ENCODE results near the gene NR6A1. TPM values are rescaled to one million over a fixed set of nuclear protein-coding genes. Genes with fewer than 3 reads are reported as not detected.

NR6A1 gene
- total RNA-seq, 1 donor from 2014 or later = 302 TPM

- H3K4me3 ChIP-seq = no peak overlapping the region
- no peaks in the 10 kb centered on the region for H3K9me3 Mint-ChIP-seq
- H3K9me3 ChIP-seq (ENCODE audit: low read depth) = no peaks in the 10 kb centered on the region
- no peak overlapping the region for H3K9ac ChIP-seq
- H3K27ac ChIP-seq = no peak overlapping the region
- peaks cover 95% of the 10 kb centered on the region for H3K79me2 ChIP-seq (ENCODE audit: low read depth)
- peaks cover 93% of the 10 kb centered on the region for H4K20me1 ChIP-seq (ENCODE audit: low read depth)
- peaks cover 18% of the 10 kb centered on the region for H3F3A ChIP-seq (ENCODE audit: low read depth)
- H3K4me1 ChIP-seq = peaks cover 18% of the 10 kb centered on the region
- peaks cover 19% of the 10 kb centered on the region for H3K4me1 Mint-ChIP-seq
- no peak overlapping the region for H3K4me2 ChIP-seq
- peaks cover 7% of the 10 kb centered on the region for H3K27me3 Mint-ChIP-seq (ENCODE audit: insufficient read depth, low read depth)
- no peak for TF ChIP-seq EZH2 (IDR thresholded peaks at IDR 0.05)
- TF ChIP-seq CTCF (IDR thresholded peaks at IDR 0.05) = no peak
- TF ChIP-seq EZH2phosphoT487 (IDR thresholded peaks at IDR 0.05) = no peak
- no peaks in the 10 kb centered on the region for H3K27me3 ChIP-seq
- H3K27ac Mint-ChIP-seq = no peak overlapping the region
- no peak for DNase-seq (ENCODE audit: low spot score)
- no peaks in the 10 kb centered on the region for H3K36me3 ChIP-seq
- peaks cover 3% of the 10 kb centered on the region for H3K36me3 Mint-ChIP-seq
- H3K4me3 Mint-ChIP-seq = no peak overlapping the region
- no peak overlapping the region for H2AFZ ChIP-seq (replicated peaks)
These were observed 116.7 kb downstream of the NR6A1 start for GRCh38 chr9:124654431-124654830.

- H3K27ac Mint-ChIP-seq = no peak overlapping the region
- Histone ChIP-seq H3K9me3 (ENCODE audit: low read depth) (no peaks in the 10 kb centered on the region), H3K4me1 (peaks cover 16% of the 10 kb centered on the region), H3K4me3 (no peak overlapping the region), H3F3A (ENCODE audit: low read depth) (peaks cover 2% of the 10 kb centered on the region), H3K79me2 (ENCODE audit: low read depth) (peaks cover 100% of the 10 kb centered on the region), H3K27me3 (no peaks in the 10 kb centered on the region), H3K27ac (no peak overlapping the region), H3K9ac (no peak overlapping the region), H3K4me2 (no peak overlapping the region), H2AFZ (replicated peaks) (no peak overlapping the region), H3K36me3 (no peaks in the 10 kb centered on the region), H4K20me1 (ENCODE audit: low read depth) (peaks cover 96% of the 10 kb centered on the region)
- TF ChIP-seq EZH2phosphoT487 (IDR thresholded peaks at IDR 0.05) (no peak), CTCF (IDR thresholded peaks at IDR 0.05) (no peak), EZH2 (IDR thresholded peaks at IDR 0.05) (no peak)
- no peaks in the 10 kb centered on the region for H3K9me3 Mint-ChIP-seq
- H3K4me1 Mint-ChIP-seq = peaks cover 18% of the 10 kb centered on the region
- H3K4me3 Mint-ChIP-seq = no peak overlapping the region
- DNase-seq (ENCODE audit: low spot score) = no peak
- H3K36me3 Mint-ChIP-seq = peaks cover 3% of the 10 kb centered on the region
- H3K27me3 Mint-ChIP-seq (ENCODE audit: insufficient read depth, low read depth) = peaks cover 3% of the 10 kb centered on the region
These were observed 118.3 kb downstream of the NR6A1 start for GRCh38 chr9:124652615-124653393.

- no peaks in the 10 kb centered on the region for H3K36me3 ChIP-seq
- H3K4me1 ChIP-seq = peaks cover 11% of the 10 kb centered on the region
These were observed 118.9 kb downstream of the NR6A1 start for GRCh38 chr9:124652203-124652602.

More at GRCh38 chr9:124652203-124652602, 118.9 kb downstream of the NR6A1 start:
- H3K27me3 Mint-ChIP-seq (ENCODE audit: insufficient read depth, low read depth) = peaks cover 3% of the 10 kb centered on the region
- no peak overlapping the region for H3K27ac ChIP-seq
- H3K4me2 ChIP-seq = no peak overlapping the region
- no peak overlapping the region for H3K9ac ChIP-seq
- peaks cover 100% of the 10 kb centered on the region for H3K79me2 ChIP-seq (ENCODE audit: low read depth)
- no peak overlapping the region for H3K27ac Mint-ChIP-seq
- no peak overlapping the region for H3K4me3 ChIP-seq
- H3K36me3 Mint-ChIP-seq = peaks cover 3% of the 10 kb centered on the region
- no peaks in the 10 kb centered on the region for H3F3A ChIP-seq (ENCODE audit: low read depth)
- peaks cover 12% of the 10 kb centered on the region for H3K4me1 Mint-ChIP-seq
- no peak for DNase-seq (ENCODE audit: low spot score)
- TF ChIP-seq CTCF (IDR thresholded peaks at IDR 0.05) (no peak), EZH2 (IDR thresholded peaks at IDR 0.05) (no peak), EZH2phosphoT487 (IDR thresholded peaks at IDR 0.05) (no peak)
- peaks cover 92% of the 10 kb centered on the region for H4K20me1 ChIP-seq (ENCODE audit: low read depth)
- H2AFZ ChIP-seq (replicated peaks) = no peak overlapping the region
- H3K9me3 ChIP-seq (ENCODE audit: low read depth) = no peaks in the 10 kb centered on the region
- H3K4me3 Mint-ChIP-seq = no peak overlapping the region
- no peaks in the 10 kb centered on the region for H3K27me3 ChIP-seq
- no peaks in the 10 kb centered on the region for H3K9me3 Mint-ChIP-seq

Measured in neural progenitor cell (in vitro differentiated cells).